Measurements from ENCODE around the gene TGM2. TPM values are rescaled to one million over a fixed set of nuclear protein-coding genes. Genes with fewer than 3 reads are reported as not detected.
"Not testable (repeated sequence)": the region's sequence is repeated elsewhere in the genome, so short reads cannot be mapped to it uniquely, and the experiment has no call there.

TGM2 gene
- polyA plus RNA-seq, 1 donor from 2014 or later, result not detected

DNA sequence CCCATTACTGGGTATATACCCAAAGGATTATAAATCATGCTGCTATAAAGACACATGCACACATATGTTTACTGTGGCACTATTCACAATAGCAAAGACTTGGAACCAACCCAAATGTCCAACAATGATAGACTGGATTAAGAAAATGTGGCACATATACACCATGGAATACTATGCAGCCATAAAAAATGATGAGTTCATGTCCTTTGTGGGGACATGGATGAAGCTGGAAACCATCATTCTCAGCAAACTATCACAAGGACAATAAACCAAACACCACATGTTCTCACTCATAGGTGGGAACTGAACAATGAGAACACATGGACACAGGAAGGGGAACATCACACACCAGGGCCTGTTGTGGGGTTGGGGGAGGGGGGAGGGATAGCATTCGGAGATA is 57.7 kb downstream of the TGM2 start:
- not testable (repeated sequence) for H3K36me3 ChIP-seq (ENCODE audit: insufficient read depth, low read length); H3K27ac ChIP-seq (ENCODE audit: low read length); H2AFZ ChIP-seq (ENCODE audit: low read depth, low read length); H3F3A ChIP-seq (ENCODE audit: insufficient read depth, low read length, poor library complexity, severe bottlenecking); H4K20me1 ChIP-seq (ENCODE audit: insufficient read depth); H3K4me2 ChIP-seq (ENCODE audit: low read length); H3K9me3 ChIP-seq (ENCODE audit: low read length); H3K9me2 ChIP-seq (ENCODE audit: insufficient read depth, low read length); H3K27me3 ChIP-seq (ENCODE audit: insufficient read depth, low read depth, low read length); H3K79me2 ChIP-seq (replicated peaks; ENCODE audit: insufficient read depth, low read length); H3K9ac ChIP-seq (ENCODE audit: low read length); H3K4me3 ChIP-seq (ENCODE audit: low read length)

DNA sequence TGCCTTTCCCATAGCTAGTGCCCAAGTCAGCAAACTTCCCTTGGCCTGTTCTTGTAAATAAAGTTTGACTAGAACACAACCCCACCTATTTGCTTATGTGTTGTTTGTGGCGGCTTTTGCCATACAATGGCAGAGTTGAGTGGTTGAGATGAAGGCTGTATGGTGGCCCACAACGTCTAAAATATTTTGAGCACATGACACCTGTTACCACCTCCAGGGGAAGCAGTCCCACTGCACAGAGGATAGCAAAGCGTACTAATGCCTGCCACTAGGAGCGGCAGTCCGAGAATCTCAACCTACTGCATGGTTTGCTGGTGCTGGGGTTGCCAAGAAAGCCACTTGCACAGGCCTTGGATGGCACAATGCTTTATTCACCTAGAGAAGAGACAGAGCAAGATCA is 58.6 kb downstream of the TGM2 start:
- no peaks in the 10 kb centered on the region for H3K36me3 ChIP-seq (ENCODE audit: insufficient read depth, low read length)
- H2AFZ ChIP-seq (ENCODE audit: low read depth, low read length), result no peak overlapping the region

DNA sequence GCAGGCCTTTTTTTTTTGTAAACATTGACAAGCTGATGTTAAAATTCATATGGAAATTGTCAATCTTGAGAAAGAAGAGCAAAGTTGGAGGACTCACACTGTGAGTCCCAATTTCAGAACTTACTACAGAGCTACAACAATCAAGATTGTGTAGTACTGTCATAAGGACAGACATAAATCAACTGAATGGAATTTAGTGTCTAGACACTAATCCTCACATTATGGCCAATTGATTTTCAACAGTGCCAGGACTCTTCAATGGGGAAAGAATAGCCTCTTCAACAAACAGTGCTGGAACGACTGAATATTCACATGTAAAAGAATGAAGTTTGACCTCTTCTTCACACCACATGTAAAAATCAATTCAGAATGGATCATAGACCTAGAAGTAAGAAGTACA is 60.8 kb downstream of the TGM2 start:
- H3K4me2 ChIP-seq (ENCODE audit: low read length), result no peak overlapping the region
- TF ChIP-seq POLR2AphosphoS5 (IDR thresholded peaks at IDR 0.05), result no peak
- TF ChIP-seq, protein P1, sequence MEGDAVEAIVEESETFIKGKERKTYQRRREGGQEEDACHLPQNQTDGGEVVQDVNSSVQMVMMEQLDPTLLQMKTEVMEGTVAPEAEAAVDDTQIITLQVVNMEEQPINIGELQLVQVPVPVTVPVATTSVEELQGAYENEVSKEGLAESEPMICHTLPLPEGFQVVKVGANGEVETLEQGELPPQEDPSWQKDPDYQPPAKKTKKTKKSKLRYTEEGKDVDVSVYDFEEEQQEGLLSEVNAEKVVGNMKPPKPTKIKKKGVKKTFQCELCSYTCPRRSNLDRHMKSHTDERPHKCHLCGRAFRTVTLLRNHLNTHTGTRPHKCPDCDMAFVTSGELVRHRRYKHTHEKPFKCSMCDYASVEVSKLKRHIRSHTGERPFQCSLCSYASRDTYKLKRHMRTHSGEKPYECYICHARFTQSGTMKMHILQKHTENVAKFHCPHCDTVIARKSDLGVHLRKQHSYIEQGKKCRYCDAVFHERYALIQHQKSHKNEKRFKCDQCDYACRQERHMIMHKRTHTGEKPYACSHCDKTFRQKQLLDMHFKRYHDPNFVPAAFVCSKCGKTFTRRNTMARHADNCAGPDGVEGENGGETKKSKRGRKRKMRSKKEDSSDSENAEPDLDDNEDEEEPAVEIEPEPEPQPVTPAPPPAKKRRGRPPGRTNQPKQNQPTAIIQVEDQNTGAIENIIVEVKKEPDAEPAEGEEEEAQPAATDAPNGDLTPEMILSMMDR (IDR thresholded peaks at IDR 0.05; ENCODE audit: poor library complexity, severe bottlenecking), result no peak
- TF ChIP-seq RAD21 (conservative IDR thresholded peaks at IDR 0.05), result no peak
- no peak for TF ChIP-seq TAF1 (IDR thresholded peaks at IDR 0.05; ENCODE audit: low read depth)
- no peaks in the 10 kb centered on the region for H3K9me3 ChIP-seq (ENCODE audit: low read length)
- H3K27ac ChIP-seq (ENCODE audit: low read length), result no peak overlapping the region
- H3K9me2 ChIP-seq (ENCODE audit: insufficient read depth, low read length), result no peaks in the 10 kb centered on the region
- H3K27me3 ChIP-seq (ENCODE audit: insufficient read depth, low read depth, low read length), result no peaks in the 10 kb centered on the region
- H3K4me3 ChIP-seq (ENCODE audit: low read length), result no peak overlapping the region
- H3K79me2 ChIP-seq (replicated peaks; ENCODE audit: insufficient read depth, low read length), result no peaks in the 10 kb centered on the region
- no peaks in the 10 kb centered on the region for H3K36me3 ChIP-seq (ENCODE audit: insufficient read depth, low read length)
- H3F3A ChIP-seq (ENCODE audit: insufficient read depth, low read length, poor library complexity, severe bottlenecking), result no peaks in the 10 kb centered on the region
- no peak overlapping the region for H3K9ac ChIP-seq (ENCODE audit: low read length)
- H4K20me1 ChIP-seq (ENCODE audit: insufficient read depth), result no peaks in the 10 kb centered on the region
- H2AFZ ChIP-seq (ENCODE audit: low read depth, low read length), result no peak overlapping the region

More for the DNA sequence above, 58.6 kb downstream of the TGM2 start:
- Histone ChIP-seq H3K27me3 (ENCODE audit: insufficient read depth, low read depth, low read length) (no peaks in the 10 kb centered on the region), H3K9me3 (ENCODE audit: low read length) (no peaks in the 10 kb centered on the region), H3K79me2 (replicated peaks; ENCODE audit: insufficient read depth, low read length) (no peaks in the 10 kb centered on the region), H3K9me2 (ENCODE audit: insufficient read depth, low read length) (no peaks in the 10 kb centered on the region), H3K4me3 (ENCODE audit: low read length) (no peak overlapping the region), H3K27ac (ENCODE audit: low read length) (no peak overlapping the region), H3K4me2 (ENCODE audit: low read length) (no peak overlapping the region), H4K20me1 (ENCODE audit: insufficient read depth) (no peaks in the 10 kb centered on the region), H3K9ac (ENCODE audit: low read length) (no peak overlapping the region), H3F3A (ENCODE audit: insufficient read depth, low read length, poor library complexity, severe bottlenecking) (no peaks in the 10 kb centered on the region)
- no peak for TF ChIP-seq POLR2AphosphoS5 (IDR thresholded peaks at IDR 0.05)
- no peak for TF ChIP-seq TAF1 (IDR thresholded peaks at IDR 0.05; ENCODE audit: low read depth)
- no peak for TF ChIP-seq RAD21 (conservative IDR thresholded peaks at IDR 0.05)
- TF ChIP-seq EP300 (conservative IDR thresholded peaks at IDR 0.05; ENCODE audit: poor library complexity, severe bottlenecking), result no peak
- no peak for TF ChIP-seq MXI1 (conservative IDR thresholded peaks at IDR 0.05; ENCODE audit: poor library complexity, severe bottlenecking)
- TF ChIP-seq, protein P1 (IDR thresholded peaks at IDR 0.05; ENCODE audit: poor library complexity, severe bottlenecking), result no peak
- TF ChIP-seq EZH2 (IDR thresholded peaks at IDR 0.05; ENCODE audit: borderline replicate concordance, insufficient read depth, low read length, poor library complexity, severe bottlenecking), result no peak
- no peak for TF ChIP-seq SMC3 (conservative IDR thresholded peaks at IDR 0.05; ENCODE audit: poor library complexity)
- TF ChIP-seq, protein P2, sequence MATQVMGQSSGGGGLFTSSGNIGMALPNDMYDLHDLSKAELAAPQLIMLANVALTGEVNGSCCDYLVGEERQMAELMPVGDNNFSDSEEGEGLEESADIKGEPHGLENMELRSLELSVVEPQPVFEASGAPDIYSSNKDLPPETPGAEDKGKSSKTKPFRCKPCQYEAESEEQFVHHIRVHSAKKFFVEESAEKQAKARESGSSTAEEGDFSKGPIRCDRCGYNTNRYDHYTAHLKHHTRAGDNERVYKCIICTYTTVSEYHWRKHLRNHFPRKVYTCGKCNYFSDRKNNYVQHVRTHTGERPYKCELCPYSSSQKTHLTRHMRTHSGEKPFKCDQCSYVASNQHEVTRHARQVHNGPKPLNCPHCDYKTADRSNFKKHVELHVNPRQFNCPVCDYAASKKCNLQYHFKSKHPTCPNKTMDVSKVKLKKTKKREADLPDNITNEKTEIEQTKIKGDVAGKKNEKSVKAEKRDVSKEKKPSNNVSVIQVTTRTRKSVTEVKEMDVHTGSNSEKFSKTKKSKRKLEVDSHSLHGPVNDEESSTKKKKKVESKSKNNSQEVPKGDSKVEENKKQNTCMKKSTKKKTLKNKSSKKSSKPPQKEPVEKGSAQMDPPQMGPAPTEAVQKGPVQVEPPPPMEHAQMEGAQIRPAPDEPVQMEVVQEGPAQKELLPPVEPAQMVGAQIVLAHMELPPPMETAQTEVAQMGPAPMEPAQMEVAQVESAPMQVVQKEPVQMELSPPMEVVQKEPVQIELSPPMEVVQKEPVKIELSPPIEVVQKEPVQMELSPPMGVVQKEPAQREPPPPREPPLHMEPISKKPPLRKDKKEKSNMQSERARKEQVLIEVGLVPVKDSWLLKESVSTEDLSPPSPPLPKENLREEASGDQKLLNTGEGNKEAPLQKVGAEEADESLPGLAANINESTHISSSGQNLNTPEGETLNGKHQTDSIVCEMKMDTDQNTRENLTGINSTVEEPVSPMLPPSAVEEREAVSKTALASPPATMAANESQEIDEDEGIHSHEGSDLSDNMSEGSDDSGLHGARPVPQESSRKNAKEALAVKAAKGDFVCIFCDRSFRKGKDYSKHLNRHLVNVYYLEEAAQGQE (IDR thresholded peaks at IDR 0.05; ENCODE audit: borderline replicate concordance), result no peak

DNA sequence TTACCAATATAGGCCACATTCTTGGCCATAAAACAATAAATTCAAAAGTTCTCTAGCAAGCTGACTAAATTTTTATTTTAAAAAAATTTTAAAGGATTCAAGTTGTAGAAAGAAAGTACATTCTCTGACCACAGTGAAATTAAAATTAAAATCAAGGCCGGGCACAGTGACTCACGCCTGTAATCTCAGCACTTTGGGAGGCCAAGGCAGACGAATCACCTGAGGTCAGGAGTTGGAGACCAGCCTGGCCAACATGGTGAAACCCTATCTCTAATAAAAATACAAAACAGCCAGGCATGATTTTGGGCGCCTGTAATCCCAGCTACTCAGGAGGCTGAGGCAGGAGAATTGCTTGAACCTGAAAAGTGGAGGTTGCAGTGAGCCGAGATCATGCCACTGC is 62.9 kb downstream of the TGM2 start:
- not testable (repeated sequence) for H3F3A ChIP-seq (ENCODE audit: insufficient read depth, low read length, poor library complexity, severe bottlenecking); H4K20me1 ChIP-seq (ENCODE audit: insufficient read depth); H3K27ac ChIP-seq (ENCODE audit: low read length); H2AFZ ChIP-seq (ENCODE audit: low read depth, low read length); H3K9me3 ChIP-seq (ENCODE audit: low read length); H3K36me3 ChIP-seq (ENCODE audit: insufficient read depth, low read length); H3K27me3 ChIP-seq (ENCODE audit: insufficient read depth, low read depth, low read length); H3K79me2 ChIP-seq (replicated peaks; ENCODE audit: insufficient read depth, low read length); H3K9ac ChIP-seq (ENCODE audit: low read length); H3K9me2 ChIP-seq (ENCODE audit: insufficient read depth, low read length); H3K4me3 ChIP-seq (ENCODE audit: low read length); H3K4me2 ChIP-seq (ENCODE audit: low read length)

All from neural cell (in vitro differentiated cells).